Anterior cingulate cortex (tissue), 58 donors: Measurements from ENCODE around the gene RNF34.
"Not testable (repeated sequence)": the region's sequence is repeated elsewhere in the genome, so short reads cannot be mapped to it uniquely, and the experiment has no call there.

Source experiments
- DNase-seq, 58 donors: peaks; one replicate each; lab custom pipeline; 2025; lab: John Stamatoyannopoulos, UW

RNF34 gene, protein sequence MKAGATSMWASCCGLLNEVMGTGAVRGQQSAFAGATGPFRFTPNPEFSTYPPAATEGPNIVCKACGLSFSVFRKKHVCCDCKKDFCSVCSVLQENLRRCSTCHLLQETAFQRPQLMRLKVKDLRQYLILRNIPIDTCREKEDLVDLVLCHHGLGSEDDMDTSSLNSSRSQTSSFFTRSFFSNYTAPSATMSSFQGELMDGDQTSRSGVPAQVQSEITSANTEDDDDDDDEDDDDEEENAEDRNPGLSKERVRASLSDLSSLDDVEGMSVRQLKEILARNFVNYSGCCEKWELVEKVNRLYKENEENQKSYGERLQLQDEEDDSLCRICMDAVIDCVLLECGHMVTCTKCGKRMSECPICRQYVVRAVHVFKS

DNA sequence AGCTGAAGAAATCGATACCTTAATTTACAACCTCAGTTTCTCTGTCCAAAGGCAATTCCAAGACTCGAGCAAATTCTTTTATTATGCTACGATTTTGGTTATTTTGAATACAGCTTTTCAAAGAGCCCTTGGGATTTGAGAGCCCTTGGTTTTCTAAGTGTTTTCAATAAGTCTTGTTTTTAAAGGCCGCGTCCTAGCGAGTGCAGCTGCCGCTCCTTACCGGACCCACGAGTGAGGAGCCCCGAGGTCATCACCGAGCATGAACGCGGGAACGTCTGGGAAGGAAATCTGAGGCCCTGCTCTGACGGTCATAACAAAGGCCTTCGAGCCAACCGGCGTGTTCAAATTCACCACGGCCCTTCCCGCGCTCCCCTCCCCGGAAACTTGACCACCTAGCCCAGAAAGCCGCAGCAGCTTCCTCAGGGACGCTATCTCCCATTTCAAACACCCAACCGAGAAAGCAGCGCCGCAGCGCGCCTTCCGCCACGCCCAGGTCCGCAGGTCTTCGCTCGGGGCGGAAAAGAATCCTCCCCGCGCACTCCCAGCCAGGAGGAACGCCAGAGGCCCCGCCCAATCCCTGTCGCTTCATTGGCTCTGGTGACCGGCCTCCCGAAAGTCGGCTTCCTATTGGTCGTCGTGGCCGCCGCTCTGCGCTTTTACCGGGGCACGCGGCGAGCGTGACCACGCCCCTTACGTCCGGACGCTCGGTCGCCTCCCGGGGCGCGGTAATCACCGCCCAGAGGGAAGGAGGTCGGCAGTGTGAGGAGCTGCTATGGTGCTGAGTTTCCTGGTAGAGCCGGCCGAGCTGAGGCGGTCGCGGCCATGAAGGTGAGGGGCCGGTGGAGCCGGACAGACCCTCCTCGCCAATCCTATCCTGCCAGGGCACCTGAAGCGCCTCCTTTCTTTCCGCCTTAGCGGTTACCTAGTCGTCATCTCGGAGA lies at the start of gene RNF34:
RNF34 (plus strand) TSS at position 728 of the 941 bp plus-strand sequence; CDS start at position 823, 95 bp downstream.
- peak; percentile 68 to 98 (median 96) for DNase-seq

DNA sequence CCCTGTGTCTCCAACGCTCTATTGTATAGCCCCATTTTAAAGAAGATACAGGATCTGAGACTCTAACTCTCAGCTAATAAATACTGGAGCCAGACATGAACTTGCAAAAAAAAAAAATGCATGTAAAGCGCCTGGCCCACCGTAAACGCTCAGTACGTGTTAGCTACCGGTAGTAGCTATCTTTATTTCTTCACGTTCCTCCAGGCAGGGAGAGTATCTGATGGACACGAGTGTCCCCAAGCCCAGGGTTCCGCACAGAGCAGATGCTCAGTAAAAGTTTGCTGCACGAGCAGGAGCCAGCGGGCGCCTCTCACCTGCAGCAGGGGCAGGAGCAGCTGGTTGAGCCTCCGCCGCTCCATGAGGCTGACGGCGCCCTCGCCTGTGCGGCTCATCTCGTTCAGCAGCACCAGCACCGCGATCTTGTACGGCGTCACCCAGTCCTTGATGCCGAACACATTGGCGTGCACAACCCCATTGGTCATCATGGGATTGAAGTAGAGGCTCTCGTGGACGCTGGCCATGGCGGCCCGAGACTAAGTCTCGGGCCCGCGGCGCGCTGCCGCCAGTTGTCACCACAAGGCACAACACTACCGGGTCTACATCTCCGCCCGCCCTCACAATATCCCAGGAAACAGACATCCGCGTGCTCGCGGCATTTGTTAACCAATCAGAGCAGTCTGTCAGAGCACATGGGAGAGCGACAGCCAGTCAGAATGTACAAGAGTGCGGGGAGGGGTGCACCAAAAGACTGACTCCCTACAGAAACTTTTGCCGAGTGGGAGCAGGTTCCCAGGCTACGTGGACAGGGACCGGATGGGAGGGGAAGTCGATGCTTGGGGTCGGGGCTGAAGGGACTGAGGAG lies 47.9 kb upstream of the RNF34 start, which contains the start of gene ANAPC5:
ANAPC5 (minus strand) TSS at position 592 of the 862 bp plus-strand sequence; CDS start at position 521, 71 bp downstream.
- DNase-seq: peak; percentile 60 to 98 (median 95)

DNA sequence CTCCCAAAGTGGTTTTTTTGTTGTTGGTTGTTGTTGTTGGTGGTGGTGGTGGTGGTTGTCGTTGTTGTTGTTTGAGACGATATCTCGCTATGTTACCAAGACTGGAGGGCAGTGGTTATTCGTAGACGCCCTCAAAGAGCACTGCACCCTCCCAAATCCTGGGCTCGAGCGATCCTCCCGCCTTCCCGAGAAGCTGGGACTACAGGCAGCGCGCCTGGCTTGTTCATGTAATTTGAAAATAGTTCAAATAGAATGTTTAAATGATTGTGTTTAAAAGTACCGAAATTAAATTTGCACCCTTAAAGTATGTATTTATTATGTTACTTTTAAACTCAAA lies 47.3 kb upstream of the RNF34 start:
- DNase-seq: peak in 9 of 58 donors; percentile 43 to 80 (median 68)

DNA sequence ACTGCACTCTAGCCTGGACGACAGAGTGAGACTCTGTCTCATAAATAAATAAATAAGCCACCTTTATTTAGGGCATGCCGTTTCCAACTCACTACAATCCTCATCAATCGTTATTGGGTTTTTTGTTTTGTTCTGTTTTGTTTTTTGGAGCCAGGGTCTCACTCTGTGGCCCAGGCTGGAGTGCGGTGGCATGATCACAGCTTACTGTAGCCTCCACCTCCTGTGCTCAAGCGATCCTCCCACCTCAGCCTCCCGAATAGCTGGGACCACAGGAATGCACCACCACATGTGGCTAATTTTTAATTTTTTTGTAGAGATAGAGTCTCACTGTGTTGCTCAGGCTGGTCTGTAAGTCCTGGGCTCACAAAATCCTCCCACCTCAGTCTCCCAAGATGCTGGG lies 44.1 kb upstream of the RNF34 start:
- no peak for DNase-seq

DNA sequence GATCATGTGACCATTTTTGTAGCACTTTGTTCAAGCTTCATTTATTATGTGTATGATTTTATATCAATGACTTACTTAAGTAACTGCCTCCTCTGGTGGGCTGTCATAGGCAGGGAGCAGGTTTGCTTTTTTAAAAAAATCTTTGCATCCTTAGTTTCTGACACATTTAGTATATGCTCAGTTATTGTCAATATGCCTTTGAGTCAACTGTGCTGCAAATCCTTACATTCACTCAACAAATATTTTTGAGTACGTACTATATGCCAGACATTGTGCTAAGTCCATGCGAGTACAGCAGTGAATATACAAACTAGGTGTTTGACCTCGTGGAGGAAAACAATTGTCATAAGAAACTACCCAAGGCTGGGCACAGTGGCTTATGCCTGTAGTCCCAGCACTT lies 43.3 kb upstream of the RNF34 start:
- DNase-seq: no peak

DNA sequence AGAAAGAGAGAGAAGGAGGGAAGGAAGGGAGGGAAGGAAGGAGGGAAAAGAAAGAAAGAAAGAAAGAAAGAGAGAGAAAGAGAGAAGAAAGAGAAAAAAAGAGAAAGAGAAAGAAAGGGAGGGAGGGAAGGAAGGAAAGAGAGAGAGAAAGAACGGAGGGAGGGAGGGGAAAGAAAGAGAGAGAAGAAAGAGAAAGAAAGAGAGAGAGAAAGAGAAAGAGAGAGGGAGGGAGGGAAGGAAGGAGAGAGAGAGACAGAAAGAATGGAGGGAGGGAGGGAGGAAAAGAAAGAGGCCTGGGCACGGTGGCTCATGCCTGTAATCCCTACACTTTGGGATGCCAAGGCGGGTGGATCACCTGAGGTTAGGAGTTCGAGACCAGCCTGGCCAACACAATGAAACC lies 42.6 kb upstream of the RNF34 start:
- DNase-seq: no peak

DNA sequence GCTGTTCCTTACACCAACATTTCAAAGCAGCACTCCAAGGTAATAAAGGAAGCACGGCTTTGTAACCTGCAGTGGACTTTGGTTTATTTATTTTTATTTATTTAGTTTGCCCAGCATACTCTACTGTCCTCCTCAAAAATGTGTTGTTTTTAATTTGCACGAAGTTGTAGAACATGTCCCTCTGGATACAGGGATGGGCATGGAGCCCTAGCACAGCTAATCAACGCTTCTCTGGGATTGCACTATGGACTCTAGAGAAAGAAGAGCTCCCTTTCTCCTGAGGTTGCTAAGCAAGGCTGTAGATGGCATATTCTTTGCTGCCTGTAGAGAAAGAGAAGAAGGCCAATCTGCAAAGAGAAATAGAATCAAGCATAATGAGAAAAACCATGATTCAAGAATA lies 41.8 kb upstream of the RNF34 start:
- DNase-seq: no peak

DNA sequence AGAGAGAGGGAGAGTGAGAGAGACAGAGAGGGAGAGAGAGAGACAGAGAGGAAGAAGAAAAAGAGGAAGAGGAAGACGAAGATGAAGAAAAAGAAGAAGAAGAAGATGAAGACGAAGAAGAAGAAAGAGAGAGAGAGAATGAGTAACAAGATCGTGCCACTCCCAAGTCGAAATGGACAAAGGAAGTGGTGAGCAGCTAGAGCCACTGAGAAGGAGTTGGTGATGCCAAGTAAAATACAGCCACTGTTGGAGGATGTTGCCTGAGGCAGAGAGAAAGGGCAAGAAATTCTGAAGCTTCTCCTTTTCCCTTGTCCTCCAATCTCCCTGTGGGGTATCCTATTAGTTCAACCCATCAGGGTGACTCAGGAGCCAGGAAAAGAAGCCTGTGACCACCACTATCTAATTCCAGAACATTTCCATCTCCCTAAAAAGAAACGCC lies 35.2 kb upstream of the RNF34 start:
- no peak for DNase-seq

DNA sequence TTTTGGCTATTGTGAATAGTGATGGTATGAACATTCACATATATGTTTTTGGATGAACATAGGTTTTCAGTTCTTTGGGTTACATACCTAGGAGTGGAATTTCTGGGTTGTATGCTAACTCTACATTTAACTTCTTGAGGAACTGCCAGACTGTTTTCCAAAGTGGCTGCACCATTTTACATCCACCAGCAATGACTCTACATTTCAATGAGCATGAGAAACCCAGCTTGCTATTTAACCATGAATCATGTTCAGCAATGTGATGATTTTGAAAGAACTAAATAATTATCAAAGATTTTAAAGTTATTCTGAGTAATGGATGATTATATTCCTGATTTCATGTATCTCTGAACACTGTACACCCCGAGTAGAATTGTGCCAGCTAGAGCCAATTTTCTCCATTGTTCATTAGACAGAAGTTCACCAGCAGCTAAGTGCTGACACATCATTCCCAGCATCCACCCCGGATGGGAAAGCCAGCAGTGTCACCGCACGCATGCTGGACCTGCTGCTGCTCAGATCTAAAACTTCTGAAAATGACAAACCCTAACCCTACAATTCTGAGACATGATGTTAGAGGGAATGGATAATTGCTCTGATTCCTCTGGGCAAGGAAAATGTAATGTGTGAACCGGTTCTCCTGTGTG lies 34.4 kb upstream of the RNF34 start:
- peak in 2 of 58 donors; percentile 0 to 8 for DNase-seq

DNA sequence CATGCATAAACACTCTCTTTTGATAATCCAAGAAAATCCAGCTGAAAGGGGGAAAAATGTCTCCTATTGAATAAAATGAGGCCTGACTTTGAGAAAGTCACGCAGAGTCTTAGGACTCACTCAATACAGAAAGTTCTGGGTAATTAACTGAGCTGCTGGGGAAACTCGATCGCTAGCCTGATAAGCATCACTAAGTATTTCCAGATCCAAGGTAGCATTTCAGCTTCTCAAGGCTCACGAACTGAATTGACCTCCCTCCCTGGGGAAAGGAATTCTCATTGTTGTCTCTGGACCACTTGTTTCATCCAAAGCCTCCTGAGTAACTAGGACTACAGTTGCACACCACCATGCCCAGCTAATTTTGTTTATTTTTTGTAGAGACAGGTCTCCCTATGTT lies 33.9 kb upstream of the RNF34 start:
- DNase-seq: no peak

DNA sequence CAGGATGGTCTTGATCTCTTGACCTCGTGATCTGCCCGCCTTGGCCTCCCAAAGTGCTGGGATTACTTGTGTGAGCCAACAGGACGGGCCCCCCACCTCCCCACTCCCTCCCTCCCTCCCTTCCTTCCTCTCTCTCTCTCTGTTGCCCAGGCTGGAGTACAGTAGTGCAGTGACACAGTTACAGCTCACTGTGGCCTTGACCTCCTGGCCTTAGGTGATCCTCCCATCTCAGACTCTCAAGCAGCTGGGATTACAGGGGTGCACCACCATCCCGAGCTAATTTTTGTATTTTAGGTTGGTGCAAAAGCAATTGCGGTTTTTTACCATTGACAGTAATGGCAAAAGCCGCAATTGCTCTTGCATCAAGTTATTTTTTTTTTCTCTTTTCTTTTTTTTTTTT lies 28.5 kb upstream of the RNF34 start:
- DNase-seq: no peak

DNA sequence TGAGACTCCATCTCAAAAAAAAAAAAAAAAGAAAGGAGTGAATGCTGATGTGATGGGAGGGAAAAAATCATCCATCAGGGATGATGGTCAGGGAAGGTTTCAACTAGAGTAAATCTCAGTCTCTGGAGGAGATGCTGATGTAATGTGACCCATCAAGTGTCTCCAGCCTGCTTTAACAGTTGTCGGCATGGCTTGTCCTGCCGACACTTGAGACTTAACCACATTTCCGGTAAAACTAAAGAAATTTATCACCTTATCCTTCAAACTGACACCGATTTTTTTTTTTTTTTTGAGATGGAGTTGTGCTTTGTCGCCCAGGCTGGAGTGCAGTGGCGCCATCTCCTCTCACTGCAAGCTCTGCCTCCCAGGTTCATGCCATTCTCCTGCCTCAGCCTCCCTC lies 26.2 kb upstream of the RNF34 start:
- DNase-seq: no peak

DNA sequence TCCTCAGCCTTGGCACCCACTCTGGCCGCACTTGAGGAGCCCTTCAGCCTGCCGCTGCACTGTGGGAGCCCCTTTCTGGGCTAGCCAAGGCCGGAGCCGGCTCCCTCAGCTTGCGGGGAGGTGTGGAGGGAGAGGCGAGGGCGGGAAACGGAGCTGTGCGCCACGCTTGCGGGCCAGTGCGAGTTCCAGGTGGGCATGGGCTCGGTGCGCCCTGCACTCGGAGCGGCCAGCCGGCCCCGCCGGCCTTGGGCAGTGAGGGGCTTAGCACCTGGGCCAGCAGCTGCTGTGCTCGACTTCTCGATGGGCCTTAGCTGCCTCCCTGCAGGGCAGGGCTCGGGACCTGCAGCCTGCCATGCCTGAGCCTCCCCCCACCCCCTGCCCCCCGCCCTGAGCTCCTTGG lies 25.6 kb upstream of the RNF34 start:
- DNase-seq: not testable (repeated sequence)

DNA sequence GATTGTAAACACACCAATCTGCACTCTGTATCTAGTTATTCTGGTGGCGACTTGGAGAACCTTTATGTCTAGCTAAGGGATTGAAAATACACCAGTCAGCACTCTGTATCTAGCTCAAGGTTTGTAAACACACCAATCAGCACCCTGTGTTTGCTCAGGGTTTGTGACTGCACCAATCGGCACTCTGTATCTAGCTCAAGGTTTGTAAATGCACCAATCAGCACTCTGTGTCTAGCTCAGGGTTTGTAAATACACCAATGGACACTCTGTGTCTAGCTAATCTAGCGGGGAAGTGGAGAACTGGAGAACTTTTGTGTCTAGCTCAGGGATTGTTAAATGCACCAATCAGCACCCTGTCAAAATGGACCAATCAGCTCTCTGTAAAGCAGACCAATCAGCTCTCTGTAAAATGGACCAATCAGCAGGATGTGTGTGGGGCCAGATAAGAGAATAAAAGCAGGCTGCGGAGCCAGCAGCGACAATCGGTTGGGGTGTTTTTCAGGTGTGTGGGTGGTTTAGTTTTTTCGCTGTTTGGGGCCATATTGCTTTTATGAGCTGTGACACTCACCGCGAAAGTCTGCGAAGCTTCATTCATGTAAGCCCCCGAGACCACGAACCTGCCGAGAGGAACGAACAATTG lies 24.9 kb upstream of the RNF34 start:
- not testable (repeated sequence) for DNase-seq

DNA sequence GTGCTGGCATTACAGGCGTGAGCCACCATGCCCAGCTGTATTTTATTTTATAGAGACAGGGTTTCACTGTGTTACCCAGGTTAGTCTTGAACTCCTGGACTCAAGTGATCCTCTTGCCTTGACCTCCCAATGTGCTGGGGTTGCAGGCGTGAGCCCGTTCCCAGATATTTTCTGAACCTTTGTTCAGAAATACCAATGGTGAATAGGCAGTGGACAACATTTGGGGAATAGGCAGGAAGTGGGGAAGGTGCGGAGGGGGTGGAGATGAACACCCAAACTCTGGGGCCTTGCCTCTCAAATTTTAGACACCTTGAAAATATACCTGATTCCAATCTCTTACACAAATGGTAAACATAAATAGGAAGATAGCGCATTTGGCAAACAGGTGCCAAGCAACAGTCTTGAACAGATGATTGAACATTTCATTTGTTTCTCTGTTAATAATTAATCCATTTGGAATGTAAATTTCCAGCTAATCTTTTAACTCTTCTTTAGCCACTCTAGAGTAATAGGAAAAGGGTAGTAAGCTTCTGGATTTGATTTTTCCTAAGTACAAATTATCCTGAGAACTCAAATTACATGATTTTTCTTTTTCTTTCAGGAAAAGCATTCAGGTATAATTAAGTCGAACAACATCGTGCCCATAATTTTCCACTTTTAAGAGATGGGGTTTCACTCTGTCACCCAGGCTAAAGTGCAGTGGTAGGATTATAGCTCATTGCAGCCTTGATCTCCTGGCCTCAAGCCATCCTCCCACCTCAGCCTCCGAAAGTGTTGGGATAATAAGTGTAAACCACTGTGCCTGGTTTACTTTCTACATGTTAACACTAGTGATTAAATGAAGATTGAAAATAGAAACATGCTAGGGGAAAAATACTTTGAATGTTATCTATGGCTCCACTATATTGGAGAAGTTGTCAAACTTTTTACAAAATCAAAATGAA lies 22.9 kb upstream of the RNF34 start:
- DNase-seq: no peak

DNA sequence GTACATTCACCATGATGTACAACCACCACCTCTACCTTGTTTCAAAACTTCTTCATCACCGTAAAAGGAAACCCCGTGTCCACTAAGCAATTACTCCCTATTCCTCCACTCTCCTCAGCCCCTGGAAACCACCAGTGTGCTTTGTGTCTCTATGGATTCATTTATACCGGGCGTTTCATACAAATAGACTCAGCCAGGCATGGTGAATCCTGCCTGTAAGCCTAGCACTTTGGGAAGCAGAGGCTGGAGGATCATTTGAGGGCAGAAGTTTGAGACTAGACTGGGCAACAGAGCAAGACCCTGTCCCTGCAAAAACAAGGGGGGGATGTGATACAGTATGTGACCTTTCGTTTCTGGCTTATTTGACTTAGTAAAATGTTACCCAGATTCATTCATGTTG lies 21.2 kb upstream of the RNF34 start:
- DNase-seq: no peak

DNA sequence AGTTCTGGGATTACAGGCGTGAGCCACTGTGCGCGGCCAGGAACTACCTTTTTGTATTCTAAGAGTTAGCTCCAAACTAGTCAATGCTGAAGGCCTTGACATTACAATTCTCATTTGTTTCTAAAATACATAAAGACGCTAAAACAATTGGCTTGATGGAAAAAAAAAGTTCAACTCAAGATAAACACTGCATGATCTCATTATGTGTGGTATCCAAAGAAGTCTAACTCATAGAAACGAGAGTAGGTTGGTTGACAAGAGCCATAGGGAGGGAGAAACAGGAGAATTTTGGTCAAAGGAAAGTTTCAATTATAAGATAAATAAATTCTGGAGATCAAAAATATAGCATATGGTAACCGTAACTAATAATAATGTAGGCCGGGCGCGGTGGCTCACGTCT lies 20.0 kb upstream of the RNF34 start:
- no peak for DNase-seq

DNA sequence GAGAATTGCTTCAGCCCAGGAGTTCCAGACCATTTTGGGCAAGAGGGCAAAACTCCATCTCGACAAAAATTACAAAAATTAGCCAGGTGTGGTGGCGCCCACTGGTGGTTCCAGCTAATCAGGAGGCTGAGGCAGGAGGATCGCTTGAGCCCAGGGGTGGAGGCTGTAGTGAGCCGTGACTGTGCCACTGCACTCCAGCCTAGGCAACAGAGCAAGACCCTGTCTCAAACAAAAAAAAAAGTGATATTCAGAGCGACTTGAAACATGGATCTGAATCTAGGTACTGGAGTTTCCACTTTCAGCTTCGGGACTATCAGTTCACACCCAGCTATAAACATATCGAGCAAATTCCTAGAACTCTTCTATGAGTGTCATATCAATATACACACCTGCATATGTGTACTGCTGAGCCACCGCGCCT lies 16.3 kb upstream of the RNF34 start:
- no peak for DNase-seq
